Measurements from ENCODE around the gene ORAI2.
"Not testable (repeated sequence)": the region's sequence is repeated elsewhere in the genome, so short reads cannot be mapped to it uniquely, and the experiment has no call there.

ORAI2 gene

DNA sequence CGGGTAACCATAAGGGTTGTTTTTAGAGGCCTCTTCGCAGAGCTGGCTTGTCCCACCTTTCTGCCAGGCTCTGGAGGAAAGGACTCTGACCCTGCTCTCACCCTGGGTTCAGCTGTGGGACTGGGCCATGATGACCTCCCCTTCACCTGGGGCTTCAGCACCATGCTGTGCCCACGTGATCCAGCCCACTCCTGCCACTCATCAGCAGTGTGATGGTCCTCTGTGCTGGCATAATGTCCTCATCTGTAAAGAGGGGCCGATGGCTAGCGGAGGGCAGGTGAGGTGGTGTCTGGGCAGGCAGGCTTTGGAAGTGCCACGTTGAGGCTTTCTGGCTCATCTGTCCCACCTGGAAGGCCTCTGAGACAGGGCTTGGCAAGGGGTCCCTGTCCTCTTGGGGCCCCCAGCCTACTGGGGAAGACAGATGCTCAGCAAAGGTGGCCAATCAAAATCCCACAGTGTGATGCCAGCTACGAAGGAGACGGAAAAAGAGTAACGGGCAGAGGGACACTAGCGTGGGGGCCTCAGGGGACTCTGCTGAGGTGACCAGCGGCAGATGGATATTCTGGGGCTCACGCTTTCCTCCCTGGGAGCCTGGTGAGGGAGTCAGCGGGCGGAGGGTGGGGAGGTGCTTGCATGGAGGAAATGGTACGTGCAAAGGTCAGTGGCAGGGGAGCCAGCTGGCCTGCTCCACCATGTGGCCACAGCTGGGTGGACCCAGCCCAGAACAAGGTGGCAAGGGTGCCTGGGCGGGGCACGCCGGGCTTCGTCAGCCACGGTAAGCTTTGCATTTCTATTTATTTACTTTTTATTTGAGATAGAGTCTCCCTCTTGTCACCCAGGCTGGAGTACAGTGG lies 36.8 kb downstream of the ORAI2 start:
- DNase-seq: no peak

DNA sequence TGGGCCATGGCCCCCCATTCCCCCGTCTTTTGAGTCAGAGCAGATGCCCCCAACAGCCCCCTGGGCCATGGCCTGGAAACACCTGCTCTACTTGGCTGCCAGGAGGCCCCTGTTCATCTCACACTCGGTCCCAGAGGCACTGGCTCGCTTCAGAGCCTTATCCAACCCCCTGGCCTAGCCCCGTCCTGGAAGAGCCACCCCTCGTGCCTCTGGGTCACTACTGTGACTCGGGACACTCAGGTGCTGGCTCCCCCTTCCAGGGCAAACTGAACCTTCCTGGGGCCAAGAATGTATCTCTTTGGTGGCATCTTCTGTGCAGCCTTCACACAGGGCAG lies 38.4 kb downstream of the ORAI2 start:
- DNase-seq: no peak

DNA sequence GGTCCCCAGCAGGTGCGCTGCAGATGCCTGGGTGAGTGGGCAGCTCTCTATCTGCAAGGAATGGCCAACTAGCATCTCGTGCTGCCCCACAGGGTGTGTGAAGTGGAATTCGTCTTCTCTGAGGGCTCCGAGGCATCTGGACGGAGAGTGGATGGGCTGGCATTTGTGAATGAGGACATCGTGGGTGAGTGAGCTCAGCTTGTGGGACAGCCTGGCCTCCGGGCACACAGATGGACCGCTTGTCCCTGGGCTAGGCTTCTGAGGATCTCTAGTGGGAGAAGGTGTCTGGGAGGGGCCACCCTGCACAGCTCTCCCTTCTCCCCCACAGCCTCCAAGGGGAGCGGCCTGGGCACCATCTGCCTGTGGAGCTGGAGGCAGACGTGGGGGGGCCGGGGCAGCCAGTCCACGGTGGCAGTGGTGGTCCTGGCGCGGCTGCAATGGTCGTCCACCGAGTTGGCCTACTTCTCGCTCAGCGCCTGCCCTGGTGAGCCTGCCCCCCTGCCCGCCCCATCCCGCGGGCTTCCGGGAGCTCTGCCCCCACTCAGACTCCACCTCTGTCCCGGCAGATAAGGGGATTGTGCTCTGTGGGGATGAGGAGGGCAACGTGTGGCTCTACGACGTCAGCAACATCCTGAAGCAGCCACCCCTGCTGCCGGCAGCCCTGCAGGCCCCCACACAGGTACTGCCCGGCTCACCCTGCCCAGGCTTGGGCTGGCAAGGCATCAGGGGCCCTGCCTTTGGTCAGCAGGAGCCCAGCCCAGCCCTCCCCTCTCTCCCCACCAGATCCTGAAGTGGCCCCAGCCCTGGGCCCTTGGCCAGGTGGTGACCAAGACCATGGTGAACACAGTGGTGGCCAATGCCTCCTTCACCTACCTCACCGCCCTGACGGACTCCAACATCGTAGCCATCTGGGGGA lies 39.0 kb downstream of the ORAI2 start:
- no peak for DNase-seq

DNA sequence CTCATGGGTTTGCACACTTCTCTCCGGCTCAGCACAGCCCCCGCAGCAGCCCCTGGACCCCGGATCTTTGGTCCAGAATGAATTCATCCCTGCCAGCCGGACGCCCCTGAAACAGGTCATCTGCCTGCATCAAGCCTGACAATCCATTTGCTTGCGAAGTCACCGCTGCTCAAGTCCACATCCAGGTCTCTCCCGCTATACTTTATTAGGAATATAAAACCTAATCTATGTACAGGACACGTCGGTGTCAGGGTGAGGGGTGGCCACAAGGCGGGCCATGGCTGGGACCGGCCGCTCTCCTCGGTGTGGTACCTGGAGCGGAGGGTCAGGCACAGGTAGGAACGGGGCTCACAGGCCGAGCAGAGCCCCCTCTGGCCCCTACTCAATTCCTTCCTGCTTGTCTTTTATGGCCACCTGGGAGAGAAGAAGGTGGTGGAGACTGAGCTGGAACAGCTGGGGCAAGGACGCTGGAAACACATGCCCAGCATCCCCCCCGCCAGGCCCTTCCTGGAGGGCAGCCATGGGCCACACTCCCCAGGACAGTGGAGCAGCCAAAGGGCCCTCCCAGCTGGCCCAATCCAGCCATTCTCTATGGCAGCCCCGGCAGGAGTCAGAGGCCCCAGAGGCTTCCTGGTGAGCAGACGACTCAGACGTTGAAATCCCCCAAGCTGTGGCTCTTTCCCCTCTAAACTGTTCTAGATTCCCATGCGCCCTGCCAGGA lies 40.1 kb downstream of the ORAI2 start:
- DNase-seq: no peak

DNA sequence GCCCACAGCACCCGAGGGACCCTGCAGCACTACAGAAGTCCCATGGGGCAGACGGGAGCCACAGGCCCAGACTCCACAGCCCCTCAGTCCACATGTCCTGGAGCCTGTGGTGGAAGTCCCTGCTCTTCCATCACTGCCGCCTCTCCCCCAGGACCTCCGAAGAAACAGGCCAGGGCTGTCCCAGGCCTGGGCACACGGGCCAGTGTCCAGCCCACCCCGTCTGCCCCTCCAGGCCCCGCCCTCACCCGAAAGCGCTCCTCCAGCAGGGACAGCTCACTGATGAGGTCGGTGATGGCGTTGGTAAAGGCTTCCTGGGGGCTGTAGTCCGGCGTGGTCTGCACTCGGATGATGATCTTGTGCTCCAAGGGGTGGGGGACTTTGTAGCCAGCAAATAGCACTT lies 40.7 kb downstream of the ORAI2 start:
- not testable (repeated sequence) for DNase-seq

DNA sequence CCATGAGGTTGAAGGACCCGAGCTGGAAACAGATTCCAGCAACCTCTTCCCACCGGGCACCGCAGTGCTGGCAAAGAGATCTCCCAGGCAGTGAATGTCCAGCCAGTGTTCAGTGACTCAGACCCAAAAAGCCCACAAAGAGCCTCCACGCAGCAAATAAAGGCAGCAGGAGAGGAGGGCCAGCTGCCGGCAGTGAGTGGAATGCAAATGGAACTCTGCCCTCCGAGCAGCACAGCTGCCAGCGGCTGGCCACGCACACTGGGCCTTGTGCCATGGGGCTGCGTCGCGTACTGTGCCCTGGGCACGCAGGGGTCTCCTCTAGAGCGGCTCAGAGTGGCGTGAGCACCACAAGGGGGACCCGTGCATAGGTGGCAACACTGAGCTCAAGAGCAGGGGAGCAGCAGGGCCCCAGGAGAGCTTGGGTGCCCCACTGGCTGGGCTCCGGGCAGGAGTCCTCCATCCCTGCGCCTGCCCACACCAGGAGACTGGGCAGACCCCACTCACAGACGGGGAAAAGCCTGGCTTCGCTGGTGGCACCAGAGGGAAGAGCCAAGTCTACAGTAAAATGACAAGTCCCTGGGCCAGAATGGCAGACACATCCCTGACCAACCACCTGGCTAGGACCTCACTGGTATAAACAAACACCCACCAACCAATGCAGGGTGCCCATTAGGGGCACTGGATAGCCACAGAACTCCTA lies 41.5 kb downstream of the ORAI2 start:
- not testable (repeated sequence) for DNase-seq

DNA sequence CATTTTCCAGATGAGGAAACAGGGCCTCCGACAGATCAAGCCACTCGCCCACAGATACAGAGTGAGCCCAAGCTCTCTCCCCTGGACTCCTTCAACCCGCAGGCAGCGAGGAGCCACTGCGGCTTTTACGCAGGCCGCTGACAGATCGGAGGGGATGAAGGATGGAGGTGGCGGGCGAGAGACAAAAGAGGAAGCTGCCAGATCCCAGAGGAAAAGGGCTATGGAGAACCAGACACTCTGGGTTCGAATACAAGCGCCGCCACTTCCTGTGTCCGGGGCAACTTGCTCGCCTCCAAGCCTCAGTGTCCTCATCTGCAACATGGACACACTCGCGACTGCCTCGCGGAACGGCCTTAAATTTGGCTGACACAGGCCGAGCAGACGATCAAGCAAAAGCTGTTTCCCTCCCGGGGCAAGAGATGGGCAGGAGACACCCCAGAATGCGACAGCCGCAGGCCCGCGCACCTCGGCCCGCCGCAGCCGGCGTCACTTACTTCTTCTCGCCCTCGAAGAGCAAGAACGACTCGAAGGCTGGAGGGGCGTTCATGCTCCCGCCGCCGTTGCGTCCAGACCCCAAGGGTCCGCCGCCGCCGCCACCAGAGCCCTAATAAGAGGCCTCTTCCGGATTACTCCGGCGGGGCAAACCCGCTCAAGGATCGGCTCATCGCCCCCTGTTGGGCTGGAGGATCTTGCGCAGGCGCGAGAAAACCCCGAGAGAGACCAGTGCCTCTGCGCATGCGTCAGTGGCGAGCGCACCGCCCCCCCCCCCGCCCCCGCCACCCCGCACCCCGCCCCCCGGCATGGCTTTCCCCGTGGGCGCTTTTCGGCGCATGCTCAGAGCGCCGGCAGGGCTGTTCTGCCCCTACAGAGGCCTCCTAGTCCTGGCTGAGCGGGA lies 45.2 kb downstream of the ORAI2 start, which contains the start of gene POLR2J:
POLR2J (minus strand) TSS at position 609 of the 895 bp plus-strand sequence; CDS start at position 547, 62 bp downstream.
- DNase-seq: peak; percentile 67

DNA sequence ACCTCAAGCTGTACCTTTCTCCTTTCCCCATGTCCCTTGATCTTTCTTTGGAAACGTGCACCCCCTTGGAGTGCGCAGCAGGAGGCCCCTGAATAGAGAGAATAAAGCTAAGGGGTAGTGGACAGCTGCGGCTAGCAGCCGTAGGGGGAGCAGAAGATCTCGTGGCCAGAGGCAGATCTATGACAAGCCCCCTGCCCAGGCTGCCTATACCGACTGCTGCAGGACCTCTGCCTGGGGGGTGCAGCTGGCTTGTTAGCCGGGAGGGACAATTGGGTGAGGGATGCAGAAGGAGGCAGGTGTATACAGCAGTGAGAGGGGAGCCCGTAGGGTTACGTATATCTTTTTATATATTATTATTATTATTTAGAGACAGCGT lies 45.8 kb downstream of the ORAI2 start:
- not testable (repeated sequence) for DNase-seq

DNA sequence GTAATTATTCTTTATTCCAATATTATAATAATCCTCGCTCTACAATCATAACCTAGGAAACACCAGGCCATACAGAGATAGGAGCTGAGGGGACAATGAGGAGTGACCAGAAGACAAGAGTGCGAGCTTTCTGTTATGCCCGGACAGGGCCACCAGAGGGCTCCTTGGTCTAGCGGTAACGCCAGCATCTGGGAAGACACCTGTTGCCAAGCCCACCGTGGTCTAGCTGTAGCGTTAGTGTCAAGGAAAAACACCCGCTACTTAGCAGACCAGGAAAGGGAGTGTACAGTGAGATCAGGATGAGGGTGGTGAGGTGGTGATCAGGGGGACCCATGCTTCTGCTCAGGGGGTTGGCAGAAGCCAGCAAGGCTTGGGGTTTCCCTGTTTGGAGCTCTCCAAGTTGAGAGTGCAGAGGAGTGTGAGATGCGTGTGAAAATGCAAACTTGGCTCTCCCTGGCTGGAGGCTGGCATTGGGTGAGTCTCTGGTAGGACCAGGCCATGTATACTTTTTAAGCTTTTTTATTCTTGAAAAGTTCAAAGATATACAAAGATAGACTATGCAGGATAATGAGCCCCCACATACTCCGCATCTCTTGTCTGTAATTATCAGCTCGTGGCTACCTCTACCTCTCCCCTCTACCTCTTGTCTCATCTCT lies 46.7 kb downstream of the ORAI2 start:
- DNase-seq: not testable (repeated sequence)

DNA sequence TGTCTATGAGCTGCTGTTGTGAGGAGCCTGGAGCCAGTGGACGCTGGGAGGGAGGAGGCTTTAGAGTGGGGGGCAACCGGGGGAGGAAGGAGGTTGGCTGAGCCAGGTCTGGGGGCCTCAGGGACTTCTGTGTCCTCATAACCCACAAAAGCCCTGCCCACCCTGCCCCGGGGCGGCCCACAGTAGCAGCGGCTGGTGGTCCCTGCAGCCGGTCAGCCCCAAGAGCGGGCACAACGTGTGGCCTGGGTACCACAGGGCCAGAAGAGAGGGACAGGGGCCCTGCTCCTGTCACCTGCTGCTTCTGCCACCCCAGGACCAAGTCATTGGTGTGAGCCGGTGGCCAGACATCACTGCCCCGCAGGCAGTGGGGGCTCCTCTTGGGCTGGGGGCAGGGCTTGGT lies 48.6 kb downstream of the ORAI2 start:
- not testable (repeated sequence) for DNase-seq

DNA sequence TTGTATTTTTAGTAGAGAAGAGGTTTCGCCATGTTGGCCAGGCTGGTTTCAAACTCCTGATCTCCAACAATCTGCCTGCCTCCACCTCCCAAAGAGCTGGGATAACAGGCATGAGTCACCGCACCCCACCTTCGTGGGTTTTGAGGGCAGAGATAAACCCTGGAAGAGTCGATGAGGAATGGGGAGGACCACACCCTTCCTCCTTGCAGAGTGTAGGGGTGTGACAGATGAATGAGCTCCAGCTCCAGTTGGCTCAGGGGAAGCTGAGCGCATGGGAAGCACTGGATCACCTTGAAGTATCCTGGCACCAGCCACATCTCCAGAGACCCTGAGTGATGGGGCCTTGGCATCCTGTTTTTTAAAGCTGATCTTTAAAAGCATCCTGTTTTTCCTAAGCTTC lies 50.9 kb downstream of the ORAI2 start:
- not testable (repeated sequence) for DNase-seq

DNA sequence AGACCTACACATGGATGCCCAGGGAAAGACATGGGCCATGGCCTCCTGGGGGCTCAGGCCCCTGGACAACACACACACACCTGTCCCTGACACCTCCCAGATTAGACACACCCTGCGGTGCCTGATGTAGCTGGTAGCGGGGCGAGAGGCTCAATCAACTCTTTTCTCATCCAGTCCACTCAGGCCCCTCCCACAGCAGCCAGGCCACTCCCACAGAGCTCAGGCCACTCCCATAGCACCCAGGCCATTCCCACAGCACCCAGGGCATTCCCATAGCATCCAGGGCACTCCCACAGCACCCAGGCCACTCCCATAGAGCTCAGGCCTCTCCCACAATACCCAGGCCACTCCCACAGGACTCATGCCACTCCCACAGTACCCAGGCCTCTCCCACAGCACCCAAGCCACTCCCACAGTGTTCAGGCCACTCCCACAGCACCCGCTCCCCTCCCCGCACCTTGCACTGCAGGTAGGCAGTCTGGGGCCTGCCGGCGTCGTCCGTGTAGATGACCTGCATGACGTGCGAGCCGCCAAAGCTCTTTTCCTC lies 57.2 kb downstream of the ORAI2 start:
- DNase-seq: not testable (repeated sequence)

DNA sequence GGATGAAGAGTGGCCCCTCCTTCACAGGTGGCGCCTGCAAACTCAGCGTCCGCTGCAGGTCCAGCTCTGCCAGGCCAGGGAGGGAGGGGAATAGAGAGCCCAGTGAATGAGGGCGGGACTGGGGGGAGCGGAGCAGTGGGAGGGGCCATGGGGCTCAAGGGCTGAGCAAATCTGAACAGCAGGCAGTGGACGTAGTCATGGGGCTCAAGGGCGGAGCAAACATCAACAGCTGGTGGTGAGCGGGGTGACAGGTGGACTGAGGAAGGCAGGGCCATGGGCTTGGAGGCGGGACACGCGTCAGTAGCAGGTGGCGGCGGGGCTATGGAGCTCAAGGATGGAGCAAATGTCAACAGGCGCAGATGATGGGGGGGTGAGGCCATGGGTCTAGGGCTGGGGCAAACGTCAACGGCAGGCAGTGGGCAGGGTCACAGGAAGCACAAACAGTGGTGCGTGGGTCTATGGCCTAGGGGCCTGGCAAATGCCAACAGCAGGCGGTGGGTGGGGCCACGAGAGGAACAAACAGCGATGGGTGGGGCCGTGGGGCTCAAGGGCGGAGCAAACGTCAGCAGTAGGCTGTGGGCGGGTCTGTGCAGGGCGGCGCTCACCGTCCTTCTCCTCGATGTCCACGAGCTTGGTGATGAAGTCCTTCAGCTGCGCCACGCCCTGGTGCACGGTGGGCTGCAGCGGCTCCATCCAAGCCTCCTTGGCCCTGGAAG lies 60.0 kb downstream of the ORAI2 start:
- DNase-seq: not testable (repeated sequence)

DNA sequence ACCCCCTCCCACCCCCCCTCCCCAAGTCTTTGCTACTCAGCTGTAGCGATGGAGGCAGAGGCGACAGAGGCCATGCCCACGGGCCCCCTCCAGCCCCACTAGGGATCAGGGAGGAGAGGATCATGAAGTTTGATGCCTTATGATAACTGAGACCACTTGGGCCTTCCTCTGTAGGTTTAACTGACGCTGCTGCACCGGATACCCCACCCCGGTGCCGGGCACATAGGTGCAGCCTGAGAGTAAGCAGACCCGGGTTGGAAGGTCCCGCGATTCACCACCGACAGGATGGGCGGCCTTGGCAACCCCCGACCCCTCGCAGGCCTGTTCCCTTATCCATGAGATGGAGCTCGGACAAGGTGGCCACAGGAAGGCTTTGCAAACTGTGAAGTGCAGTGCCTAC lies 60.7 kb downstream of the ORAI2 start:
- DNase-seq: not testable (repeated sequence)

DNA sequence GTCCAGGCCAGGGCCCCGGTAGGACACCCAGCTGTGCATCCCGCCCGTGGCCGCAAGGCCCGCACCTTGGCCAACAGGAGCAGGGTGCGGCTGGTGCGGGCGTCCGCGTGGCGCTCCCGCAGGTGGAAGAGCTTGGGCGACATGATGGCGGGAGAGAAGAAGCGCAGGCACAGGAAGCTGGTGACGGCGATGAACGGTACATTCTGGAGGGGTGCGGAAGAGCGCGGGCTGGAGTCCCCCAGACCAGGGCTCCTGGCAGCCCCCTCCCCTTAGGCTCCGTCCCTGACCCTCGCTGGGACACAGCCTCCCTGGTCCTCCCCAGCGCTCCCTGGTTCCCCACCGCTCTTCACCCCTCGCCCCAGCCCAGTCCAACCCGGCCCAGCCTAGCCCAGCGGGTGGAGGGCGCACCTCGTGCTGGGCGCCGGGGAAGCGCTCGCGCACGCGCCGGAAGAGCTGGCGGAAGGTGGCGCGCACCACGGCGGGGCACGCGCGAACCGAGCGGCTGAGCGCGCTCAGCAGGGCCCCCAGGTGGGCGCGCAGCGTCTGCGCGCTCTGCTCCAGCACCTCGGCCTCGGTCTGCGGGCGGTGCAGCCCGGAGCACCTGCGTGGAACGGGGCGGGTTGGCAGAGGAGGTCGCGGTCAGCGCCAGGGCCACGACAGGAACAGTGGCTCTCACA lies 61.2 kb downstream of the ORAI2 start:
- not testable (repeated sequence) for DNase-seq

DNA sequence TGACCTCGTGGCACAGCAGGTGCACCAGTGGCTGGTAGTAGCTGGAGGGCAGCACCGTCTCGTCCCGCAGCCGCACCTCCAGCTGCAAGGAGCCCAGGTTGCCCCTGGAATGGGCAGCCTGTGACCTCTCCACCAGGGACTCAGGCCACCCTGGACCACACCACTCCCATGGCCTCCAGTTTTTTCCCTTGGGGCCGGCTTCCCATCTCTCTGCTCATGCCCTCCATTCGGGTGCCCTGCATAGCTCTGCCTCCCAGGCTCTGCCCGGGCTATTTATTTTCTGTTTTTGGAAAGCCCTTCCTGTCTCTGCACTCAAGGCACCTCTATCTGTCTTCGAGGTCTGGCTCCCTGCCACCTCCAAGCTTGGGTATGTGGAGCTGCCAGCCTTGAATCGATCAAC lies 63.5 kb downstream of the ORAI2 start:
- not testable (repeated sequence) for DNase-seq

DNA sequence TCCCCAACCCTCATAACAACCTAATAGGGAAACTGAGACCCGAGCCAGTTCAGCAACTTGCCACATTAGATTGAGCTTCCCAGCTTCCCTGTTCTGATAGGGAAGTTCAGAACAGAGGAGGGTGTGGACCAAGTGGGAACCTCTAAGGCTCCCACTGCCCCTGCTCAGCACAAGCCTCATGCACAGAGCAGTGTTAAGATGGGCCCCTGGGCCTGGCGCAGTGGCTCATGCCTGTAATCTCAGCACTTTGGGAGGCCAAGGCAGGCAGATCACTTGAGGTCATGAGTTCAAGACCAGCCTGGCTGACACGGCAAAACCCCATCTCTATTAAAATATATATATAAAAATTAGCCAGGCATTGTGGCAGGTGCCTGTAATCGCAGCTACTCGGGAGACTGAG lies 63.9 kb downstream of the ORAI2 start:
- DNase-seq: not testable (repeated sequence)

DNA sequence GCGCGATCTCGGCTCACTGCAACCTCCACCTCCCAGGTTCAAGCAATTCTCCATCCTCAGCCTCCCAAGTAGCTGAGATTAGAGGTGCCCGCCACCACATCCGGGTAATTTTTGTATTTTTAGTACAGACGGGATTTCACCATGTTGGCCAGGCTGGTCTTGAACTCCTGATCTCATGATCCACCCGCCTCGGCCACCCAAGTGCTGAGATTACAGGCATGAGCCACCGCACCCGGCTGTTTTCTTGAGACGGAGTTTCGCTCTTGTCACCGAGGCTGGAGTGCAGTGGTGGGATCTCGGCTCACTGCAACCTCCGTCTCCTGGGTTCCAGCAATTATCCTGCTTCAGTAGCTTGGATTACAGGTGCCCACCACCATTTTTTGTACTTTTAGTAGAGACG lies 64.9 kb downstream of the ORAI2 start:
- not testable (repeated sequence) for DNase-seq

DNA sequence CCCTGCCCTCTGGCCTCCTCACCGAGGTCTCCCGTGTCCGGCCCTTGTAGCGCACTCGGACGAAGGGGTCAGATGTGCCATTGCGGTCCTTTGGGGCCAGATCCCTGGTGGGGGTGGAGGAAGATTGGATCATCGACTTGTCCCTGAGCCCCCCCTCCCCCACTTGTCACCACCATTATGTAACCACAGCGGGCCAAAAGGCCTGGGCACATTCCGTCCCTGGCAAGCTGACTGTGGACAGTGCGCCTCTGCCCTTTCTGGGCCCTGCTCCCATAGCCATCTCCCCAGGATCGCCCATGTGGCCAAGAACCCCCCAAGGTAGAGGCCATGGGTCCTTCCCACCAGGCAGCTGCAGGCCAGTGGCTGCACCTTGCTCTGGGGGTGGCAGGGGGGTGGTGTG lies 69.8 kb downstream of the ORAI2 start:
- not testable (repeated sequence) for DNase-seq

Measured in effector CD4-positive, alpha-beta T cell (primary cell).